Measurements from ENCODE around the gene LOC128125822.

The LOC128125822 gene

DNA sequence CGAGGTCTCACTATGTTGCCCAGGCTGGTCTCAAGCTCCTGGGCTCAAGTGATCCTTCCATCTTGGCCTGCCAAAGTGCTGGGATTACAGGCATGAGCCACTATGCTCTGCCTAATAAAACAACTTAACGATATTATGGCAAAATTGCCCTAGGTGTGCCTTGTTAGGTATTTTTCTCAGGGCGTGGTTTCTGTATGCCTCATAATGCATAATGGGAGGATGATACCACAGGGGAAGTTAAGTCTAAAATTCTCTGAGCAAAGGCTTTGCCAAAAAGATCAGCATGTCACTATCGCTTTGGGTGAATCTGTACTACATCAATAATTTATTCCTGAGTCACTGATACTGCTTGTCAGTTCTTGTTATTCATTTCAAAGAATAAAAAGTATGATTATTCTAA lies 15.9 kb upstream of the LOC128125822 start:
- no peak for DNase-seq (ENCODE audit: low read depth)

DNA sequence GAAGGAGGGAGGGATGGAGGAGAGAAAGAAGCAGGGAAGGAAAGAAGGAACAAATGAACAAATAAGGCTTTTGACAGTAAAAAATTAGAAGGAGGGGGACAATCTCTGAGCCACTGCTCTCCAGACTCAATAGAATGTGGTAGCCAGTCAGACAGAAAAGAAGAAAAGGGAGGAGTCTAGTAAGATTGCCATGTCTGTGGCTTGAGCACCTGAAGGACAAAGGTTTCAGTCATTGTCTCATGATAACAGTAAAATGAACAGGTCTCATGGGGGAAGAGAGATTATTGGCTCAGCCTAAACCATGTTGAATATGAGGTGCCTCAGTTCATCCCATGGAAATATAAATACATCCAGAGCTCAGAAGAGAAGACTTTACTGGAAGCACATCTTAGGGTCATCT lies 14.0 kb upstream of the LOC128125822 start:
- no peak for DNase-seq (ENCODE audit: low read depth)

DNA sequence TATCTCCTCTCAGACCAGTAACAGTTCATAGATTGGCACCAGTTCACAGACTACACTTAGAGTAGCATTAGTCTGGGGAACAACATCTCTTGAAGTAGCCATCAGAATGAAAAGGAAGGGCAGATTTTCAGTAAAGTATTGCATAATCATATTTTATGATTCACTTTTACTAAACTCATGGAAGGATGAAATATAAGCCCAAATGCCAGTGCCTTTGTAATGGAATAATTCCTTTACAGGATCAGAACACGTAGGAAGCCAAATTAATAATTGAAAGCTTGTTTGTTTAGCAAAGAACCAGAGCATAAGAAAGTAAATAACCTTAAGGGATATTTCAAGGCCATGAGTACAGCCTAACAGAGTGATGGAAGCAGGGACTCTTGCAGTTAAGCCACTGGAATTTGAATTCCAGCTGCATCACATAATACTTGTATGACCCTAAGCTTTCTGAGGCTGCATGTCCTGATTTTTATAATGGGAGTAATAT lies 11.4 kb upstream of the LOC128125822 start:
- DNase-seq (ENCODE audit: low read depth) = no peak

DNA sequence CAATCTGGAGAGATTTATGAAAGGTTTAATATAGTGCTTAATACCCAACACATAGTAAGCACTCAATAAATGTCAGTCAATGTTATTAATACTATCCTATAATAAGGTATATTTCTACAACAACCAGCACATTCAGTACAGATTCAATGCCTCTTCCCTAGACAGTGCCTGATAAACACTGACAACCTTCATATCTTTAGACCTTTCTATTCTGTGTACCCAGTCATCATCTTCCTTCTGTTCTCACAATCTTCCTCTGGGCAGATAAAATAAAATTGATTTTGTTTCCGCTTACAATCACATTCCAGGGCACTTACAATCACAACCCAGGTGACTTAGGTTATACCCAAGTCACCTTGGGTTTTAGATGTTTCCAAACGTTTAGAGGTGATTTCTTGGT lies 11.0 kb upstream of the LOC128125822 start:
- DNase-seq (ENCODE audit: low read depth) = no peak

DNA sequence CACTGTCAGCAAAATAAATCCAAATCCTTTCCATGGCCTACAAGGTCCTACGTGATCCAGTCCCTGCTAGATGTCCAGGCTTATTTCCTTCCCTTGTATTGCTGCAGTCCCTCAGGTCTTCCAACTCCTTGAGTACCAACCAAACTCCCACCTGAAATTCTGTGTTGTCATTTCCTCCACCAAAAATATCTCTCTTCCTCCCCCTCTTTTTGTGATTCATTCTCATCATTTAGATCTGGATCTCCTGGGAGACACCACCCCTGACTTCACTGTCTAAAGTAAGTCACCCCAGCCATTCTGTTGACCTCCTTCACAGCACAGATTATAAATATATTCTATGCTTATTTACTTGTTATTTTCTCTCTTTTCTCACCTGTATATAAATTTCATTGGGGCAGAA lies 9.0 kb upstream of the LOC128125822 start:
- DNase-seq (ENCODE audit: low read depth) = no peak

DNA sequence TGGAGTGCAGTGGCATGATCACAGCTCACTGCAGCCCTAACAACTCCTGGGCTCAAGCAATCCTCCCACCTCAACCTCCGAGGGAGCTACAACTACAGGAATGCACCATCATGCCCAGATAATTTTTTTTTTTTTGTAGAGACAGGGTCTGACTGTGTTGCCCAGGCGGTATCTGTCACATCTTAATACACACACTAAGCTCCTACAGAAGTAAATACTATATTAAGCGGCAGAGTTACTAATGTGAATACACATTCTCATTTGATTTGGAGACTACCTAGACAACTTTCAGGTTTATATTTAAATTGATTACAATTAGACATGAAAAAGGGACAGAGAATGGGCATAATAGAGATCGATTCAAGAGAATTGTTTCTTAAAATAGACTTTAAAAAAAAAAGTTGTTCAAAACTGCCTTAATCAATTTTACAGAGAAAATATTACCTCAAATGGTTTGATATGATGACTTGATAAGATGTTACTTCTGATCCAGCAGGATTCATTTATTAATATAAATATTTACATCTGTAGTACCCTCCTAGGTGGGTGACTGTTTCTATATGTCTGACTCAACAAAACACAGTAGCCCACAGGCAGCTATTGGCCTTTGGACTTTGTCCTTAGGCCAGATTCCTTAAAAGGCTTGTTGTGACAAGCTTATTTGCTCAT lies 7.1 kb upstream of the LOC128125822 start:
- DNase-seq (ENCODE audit: low read depth) = no peak

DNA sequence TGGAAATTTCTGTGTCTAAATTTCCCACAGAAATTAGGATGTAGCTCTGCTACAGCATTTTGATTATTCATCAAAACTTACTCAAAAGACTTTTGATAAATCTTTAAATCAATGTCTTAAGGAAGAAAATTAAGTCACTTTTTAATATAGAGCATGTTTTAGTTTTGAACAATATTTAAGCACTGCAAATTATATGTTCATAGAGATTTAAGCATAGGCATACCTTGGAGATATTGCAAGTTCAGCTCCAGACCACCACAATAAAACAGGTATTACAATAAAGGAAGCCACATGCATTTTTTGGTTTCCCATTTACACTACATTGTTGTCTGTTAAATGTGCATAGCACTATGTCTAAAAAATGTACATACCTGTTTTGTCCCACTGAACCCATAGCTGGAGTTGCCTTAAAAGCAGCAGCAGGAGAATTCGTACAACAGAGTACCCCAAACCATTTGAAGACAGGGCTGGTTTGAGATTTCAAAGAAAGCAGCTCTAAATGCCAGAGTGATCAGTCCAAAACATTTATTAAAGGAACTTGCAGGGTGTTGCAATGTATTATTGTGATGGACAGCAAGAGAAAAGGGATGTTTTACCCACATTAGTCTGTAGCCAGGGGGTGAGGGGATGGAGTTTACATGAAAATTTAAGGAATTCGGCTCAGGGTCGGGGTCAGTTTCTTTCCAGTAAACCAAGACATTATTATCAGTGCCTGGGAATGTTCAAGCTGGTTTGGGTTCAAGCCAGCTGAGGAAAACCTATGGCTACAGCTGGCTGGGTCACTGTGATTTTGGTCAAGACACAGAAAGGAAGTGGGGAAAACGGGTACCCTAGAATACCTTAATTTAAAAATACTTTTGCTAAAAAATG lies 6.3 kb upstream of the LOC128125822 start:
- no peak for DNase-seq (ENCODE audit: low read depth)

DNA sequence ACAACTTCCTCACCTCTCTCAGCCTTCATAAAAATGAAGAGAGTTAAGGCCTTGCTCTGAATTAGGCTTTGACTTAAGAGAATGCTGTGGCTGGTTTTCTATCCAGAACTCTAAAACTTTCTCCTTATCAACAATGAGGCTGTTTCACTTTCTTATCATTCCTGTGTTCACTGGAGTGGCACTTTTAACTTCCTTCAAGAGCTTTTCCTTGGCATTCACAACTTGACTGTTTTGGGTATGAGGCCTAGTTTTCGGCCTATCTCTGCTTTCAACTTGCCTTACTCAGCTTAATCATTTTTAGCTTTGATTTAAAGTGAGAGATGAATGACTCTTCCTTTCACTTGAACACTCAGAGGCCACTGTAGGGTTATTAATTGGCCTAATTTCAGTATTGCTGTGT lies 4.3 kb upstream of the LOC128125822 start:
- no peak for DNase-seq (ENCODE audit: low read depth)

DNA sequence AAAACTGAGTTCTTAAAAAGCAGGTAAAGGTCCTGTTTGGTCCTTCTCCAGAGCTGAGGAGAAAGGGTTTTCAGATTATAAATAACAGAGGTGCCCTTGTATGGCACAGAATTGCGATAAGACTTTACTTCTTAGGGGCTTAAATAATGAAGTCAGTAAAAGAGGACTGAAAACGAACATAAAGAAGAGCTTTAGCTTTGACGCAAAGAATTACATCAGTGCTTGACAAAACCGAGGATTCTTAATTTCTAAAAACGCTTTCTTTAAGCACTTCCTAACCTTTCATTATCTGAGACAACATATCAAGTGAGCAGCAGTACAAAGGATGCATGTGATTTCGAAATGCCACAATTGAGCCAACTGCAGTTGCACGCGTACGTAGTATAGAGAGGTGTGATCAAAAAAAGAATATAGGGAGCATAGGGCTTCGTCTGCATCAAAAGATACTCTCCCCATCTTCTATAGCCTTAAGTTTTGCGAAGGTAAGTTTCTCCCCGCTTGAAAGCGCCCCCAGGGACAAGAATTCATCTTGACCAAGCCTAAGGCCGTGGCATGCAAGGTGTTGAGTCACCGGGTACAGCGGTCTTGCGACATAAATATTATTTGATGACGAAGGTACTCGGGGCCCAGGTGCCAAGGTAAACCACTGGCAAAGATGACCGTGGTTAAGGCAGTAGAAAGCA lies 778 bp upstream of the LOC128125822 start:
- no peak for DNase-seq (ENCODE audit: low read depth)

DNA sequence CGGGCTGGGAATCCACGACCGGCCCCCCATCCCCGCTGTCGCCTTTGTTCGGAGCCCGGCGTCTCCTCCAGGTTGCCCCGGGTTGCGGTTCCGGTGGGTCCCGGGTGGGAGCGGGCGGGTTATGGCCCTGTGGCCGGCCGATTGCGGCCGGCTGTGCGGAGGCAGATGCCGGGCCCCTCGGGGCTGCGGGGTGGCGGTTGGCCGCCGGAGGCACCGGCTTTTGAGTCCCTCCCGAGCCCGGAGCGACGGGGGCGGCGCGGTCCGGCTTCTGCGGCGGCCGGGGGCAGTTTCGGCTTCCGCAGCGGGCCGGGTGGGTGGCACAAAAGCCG lies 431 bp downstream of the LOC128125822 start:
- no peak for DNase-seq (ENCODE audit: low read depth)

DNA sequence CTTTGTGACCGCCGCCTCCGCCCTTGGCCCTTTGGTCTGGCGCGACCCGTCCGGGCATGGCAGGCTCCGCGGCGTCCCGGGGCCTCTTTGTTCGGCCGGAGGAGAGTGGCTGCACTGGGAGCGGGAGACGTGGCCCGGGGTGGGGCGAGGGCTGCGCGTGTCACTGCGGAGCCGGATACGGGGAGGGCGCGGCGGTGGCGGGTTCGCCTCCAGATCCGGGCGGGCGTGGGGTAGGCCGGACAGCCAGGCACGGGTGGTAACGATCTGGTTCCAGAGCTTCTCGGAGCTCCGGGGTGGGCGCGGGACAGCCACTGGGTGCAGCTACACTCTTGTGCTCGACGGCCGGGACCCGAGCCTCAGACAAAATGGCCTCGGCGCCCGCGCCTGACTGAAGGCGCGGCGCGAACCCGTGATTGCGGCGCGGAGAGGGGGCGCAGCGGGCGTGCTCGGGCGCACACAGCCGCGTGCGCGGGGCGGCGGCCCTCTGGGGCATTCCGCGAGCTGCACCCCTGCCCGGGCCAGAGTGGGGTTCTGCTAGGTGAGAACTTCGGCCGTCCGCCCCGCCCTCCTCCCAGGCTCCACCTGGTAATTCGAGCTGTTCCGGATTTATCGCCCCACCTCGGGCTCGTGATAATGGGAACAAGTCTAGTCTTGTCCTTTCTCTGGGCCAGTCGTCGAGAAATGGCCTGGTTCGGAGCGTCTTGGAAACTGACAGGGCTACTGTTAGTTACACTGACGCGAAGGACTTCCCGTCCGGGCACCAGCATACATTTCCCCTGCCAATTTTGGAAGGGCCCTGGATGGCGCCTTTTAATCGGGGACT lies 1.0 kb downstream of the LOC128125822 start:
- DNase-seq (ENCODE audit: low read depth) = peak; percentile 33

DNA sequence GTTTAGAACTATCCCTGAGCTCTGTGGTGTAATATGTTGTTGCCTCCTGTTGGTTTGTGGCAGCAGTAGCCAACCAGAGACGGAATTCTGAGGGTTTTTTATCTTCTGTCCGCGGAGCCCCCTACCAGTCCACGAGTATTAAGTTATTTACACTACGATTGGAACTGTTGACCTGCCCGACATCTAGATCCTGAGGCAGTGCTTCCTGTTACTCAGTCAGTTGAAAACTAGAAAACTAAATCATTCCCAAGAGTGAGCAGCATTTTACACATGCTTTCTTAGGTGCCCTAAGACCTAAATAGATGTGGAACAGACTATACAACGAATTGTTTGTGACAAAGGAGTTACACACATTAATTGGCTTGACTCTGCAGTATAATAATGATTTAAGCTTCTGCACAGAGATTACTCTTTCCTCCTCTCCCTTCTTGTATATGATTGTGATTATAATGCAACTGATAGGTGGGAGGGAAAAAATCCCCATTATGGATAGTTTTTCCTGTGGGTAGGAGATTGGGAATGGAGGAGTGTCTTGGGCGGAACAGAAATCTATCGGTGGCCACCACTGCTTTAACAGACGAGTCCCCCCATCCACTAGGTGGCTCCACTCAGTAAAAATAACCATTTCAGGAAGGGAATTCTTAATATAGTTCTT lies 1.7 kb downstream of the LOC128125822 start:
- no peak for DNase-seq (ENCODE audit: low read depth)

DNA sequence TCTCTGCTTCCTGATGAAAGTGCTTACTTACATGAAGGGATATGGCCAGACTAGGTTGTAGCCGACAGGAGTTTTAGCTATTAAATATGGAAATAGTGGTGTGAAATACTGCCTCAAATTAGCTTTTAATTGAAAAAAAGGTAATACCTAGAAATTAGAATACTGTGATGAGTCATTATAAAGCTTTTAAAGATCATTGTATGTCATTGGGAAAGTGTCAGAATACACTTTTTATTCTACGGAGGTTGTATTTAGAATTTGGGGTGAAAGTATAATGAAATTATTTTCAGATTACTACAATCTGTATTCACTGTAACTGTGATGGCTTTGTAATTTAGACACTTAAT lies 2.2 kb downstream of the LOC128125822 start:
- no peak for DNase-seq (ENCODE audit: low read depth)

DNA sequence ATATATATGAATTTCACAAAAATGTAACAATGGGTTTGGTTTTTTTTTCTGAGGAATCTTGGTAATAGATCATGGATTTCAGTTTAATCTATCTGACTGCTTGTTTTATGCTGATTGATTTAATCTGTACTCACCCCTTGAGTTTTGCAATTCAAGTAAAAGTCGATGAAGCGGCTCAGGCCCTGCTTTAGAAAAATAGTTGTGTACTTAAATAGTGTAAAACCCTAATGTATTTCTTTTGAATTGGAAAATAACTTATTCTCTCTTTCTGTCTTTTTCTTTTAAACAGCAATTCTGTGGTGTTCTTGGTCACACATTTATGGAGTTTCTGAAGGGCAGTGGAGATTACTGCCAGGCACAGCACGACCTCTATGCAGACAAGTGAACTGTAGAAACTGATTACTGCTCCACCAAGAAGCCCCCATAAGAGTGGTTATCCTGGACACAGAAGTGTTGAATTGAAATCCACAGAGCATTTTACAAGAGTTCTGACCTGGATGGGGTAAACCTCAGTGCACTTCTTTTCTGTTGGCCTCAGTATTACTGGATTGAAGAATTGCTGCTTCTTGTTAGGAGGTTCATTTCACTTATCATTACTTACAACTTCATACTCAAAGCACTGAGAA lies 4.0 kb downstream of the LOC128125822 start:
- no peak for DNase-seq (ENCODE audit: low read depth)

DNA sequence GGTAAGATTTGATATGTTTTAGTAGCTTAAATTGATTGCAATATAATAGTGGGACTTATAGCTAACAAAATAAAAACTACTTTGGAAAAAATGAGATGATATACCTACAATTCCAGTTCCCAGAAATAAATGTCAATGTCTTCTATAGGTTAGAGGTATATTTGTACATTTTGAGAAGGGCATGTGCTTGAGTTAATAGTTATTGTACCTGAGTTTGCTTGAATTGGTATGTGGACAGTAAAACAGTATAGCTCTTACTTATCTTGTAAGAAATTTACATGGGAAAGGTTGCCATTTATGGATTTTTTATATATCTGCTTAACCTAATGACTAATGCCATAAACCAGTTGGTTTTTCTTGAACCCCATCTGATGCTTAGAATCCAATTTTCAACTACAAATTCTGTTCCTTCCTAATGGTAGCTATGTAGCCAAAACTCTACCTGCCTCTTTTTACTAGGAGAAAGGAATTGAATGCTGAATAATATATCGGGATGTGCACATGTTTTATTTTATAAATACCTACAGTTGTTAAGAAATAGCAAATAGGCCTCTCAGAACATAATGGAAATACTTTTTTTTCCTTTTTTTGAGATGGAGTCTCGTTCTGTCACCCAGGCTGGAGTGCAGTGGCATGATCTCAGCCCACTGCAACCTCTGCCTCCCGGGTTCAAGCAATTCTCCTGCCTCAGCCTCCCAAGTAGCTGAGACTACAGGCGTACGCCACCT lies 4.9 kb downstream of the LOC128125822 start:
- DNase-seq (ENCODE audit: low read depth) = no peak

DNA sequence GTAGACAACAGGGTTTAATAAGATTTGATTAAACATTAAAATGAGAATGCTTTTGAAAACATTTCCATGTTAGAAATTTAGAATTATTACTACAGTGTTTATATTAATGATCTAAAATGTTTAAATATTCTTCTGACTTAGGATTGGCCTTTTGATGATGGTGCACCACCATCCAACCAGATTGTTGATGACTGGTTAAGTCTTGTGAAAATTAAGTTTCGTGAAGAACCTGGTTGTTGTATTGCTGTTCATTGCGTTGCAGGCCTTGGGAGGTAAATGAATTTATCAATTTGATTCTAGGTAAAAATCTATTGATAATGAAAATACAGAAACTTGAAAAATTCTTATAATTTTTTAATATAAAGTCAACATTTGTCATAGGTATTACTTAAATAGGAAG lies 6.5 kb downstream of the LOC128125822 start:
- DNase-seq (ENCODE audit: low read depth) = no peak

DNA sequence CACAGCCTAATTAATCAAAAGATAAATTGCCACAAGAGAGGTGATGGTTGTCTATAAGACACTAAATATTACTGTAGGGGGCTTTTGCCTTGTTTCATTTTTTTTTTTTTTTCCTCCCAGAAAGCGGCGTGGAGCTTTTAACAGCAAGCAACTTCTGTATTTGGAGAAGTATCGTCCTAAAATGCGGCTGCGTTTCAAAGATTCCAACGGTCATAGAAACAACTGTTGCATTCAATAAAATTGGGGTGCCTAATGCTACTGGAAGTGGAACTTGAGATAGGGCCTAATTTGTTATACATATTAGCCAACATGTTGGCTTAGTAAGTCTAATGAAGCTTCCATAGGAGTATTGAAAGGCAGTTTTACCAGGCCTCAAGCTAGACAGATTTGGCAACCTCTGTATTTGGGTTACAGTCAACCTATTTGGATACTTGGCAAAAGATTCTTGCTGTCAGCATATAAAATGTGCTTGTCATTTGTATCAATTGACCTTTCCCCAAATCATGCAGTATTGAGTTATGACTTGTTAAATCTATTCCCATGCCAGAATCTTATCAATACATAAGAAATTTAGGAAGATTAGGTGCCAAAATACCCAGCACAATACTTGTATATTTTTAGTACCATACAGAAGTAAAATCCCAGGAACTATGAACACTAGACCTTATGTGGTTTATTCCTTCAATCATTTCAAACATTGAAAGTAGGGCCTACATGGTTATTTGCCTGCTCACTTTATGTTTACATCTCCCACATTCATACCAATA lies 7.8 kb downstream of the LOC128125822 start:
- no peak for DNase-seq (ENCODE audit: low read depth)

DNA sequence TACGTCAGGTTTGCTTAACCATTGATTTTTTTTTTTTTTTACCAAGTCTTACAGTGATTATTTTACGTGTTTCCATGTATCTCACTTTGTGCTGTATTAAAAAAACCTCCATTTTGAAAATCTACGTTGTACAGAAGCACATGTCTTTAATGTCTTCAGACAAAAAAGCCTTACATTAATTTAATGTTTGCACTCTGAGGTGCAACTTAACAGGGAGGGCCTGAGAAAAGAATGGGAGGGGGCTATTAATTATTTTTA lies 8.4 kb downstream of the LOC128125822 start:
- DNase-seq (ENCODE audit: low read depth) = no peak

DNA sequence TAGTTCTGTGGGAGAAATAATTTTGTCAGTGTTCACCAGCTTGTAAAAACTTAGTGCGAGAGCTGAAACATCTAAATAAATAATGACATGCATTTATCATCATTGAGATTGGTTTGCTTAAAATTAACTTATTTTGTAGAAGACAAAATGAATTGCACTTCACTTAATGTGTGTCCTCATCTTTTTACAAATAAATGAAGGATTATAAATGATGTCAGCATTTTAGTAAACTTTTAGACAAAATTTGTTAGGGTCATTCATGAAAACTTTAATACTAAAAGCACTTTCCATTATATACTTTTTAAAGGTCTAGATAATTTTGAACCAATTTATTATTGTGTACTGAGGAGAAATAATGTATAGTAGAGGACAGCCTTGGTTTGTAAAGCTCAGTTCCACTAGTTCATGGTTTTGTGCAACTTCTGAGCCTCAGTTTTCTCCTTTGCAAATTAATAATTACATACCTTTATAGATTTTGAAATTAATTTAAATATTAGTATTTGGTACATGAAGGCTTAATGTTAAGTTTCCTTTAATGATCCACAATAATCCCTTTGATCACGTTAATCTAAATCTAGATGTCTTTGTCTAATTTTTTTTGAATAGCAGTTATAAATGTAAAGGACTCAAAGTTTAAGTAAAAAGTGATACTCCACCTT lies 9.2 kb downstream of the LOC128125822 start:
- no peak for DNase-seq (ENCODE audit: low read depth)
